ENCODE results near the gene CARMIL1. TPM values are rescaled to one million over a fixed set of nuclear protein-coding genes. Genes with fewer than 3 reads are reported as not detected.

CARMIL1 gene
- total and polyA plus RNA-seq, 4 donors, result 22.3 to 33.9 (median 31.6) TPM

DNA sequence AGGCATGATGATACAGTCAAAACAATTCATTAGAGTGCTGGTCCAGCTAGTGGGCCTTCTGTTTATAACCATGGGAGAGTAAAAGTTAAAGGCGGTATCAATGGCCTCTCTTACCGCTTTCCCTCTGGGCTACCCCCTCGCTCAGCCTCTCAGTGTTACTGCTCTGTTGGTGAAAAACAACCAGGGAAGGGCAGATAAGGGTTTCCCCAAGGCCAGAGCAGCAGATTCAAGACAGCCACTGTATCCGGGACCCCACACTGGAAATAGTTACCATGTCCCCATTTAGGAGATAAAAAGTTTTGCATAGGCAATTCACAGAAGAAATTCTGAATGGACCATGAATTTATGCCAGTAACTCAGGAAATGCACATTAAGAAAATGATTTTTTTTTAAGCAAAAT, 386.3 kb downstream of the CARMIL1 start:
- DNase-seq (no peak), ATAC-seq (ENCODE audit: low FRiP score) (no peak)
- Histone ChIP-seq H3K36me3 (ENCODE audit: control insufficient read depth in 1 of 2, insufficient read depth in 2 of 2, low read length in 1 of 2) (no peaks in the 10 kb centered on the region), H3K27me3 (ENCODE audit: control insufficient read depth in 1 of 2, insufficient read depth in 2 of 2, low read length in 1 of 2) (no peaks in the 10 kb centered on the region), H3K9me3 (ENCODE audit: control insufficient read depth, low read length) (no peaks in the 10 kb centered on the region), H3K27ac (ENCODE audit: low read depth in 1 of 2, low read length in 2 of 2) (no peak overlapping the region), H3K4me1 (ENCODE audit: control insufficient read depth in 1 of 2, insufficient read depth in 2 of 2, low read length in 2 of 2) (no peaks in the 10 kb centered on the region), H3K4me3 (ENCODE audit: low read length in 2 of 2) (no peak overlapping the region)
- intact Hi-C loops (cut with DNase I), result no loop called here
- 95 to 97% methylated on average over 4 of the region's 4 CpGs for WGBS, 2 donors

DNA sequence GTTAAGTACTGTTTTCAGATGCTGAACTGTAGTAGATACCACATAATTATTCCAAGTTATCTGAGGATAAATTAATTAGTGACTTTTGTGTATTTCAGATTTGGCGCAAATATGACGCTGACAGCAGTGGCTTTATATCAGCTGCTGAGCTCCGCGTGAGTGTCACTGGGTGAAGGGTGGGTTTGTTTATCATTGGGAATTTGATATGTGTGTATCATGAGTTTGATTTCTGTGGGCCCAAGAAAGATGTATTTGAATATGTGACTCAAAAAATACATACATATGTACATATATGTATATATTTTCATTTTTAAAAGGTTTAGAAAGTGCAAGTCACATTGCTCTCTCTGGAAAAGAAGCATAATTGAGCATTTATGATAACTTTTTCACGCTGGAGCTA, 390.2 kb downstream of the CARMIL1 start:
- no peaks in the 10 kb centered on the region for H3K36me3 ChIP-seq (ENCODE audit: control insufficient read depth in 1 of 2, insufficient read depth in 2 of 2, low read length in 1 of 2)

More for the DNA sequence above, 390.2 kb downstream of the CARMIL1 start:
- Histone ChIP-seq H3K4me1 (ENCODE audit: control insufficient read depth in 1 of 2, insufficient read depth in 2 of 2, low read length in 2 of 2) (no peaks in the 10 kb centered on the region), H3K9me3 (ENCODE audit: control insufficient read depth, low read length) (no peaks in the 10 kb centered on the region), H3K27me3 (ENCODE audit: control insufficient read depth in 1 of 2, insufficient read depth in 2 of 2, low read length in 1 of 2) (no peaks in the 10 kb centered on the region), H3K4me3 (ENCODE audit: low read length in 2 of 2) (no peak overlapping the region), H3K27ac (ENCODE audit: low read depth in 1 of 2, low read length in 2 of 2) (no peak overlapping the region)
- intact Hi-C loops (cut with DNase I), result no loop called here
- 96% methylated on average over 5 of the region's 5 CpGs for WGBS, 2 donors
- ATAC-seq (ENCODE audit: low FRiP score), result no peak
- no peak for DNase-seq

All from aorta (tissue), 5 donors.